ENCODE results near the gene RXYLT1.

- TF ChIP-seq POLR2AphosphoS5 (IDR thresholded peaks at IDR 0.05; ENCODE audit: low read depth, low read length) = no peak
- no peak for TF ChIP-seq REST (IDR thresholded peaks at IDR 0.05; ENCODE audit: insufficient read depth in 1 of 2, low read depth in 2 of 2, low read length in 2 of 2)
- no peak for TF ChIP-seq SIN3A (IDR thresholded peaks at IDR 0.05; ENCODE audit: borderline replicate concordance, insufficient read depth, low read length)
Measured at GRCh38 chr12:63836936-63837335, 57.2 kb downstream of the RXYLT1 start.

Data from PFSK-1 (cell line).